Dermis microvascular lymphatic vessel endothelial cell (primary cell): ENCODE data around the gene FNDC1. TPM values are rescaled to one million over a fixed set of nuclear protein-coding genes. Genes with fewer than 3 reads are reported as not detected.
"Not testable (repeated sequence)": the region's sequence is repeated elsewhere in the genome, so short reads cannot be mapped to it uniquely, and the experiment has no call there.

Source experiments
- DNase-seq, 2 donors: peaks; one replicate each; pipeline versions ENCODE4 v3.0.0 to v3.0.0-alpha.2; 2010; ENCODE audit warnings: low read depth in 2 of 2
- total RNA-seq: library from RNA; depleted of rRNA; stranded (reverse); fragments of >200 nt; gene quantifications from 2 replicates; pipeline ENCODE4 v1.2.1, GENCODE V29; 2014

FNDC1 gene
- total RNA-seq, 1 donor from 2014 or later = not detected

- DNase-seq = no peak
Measured at GRCh38 chr6:159255434-159255951, 86.3 kb downstream of the FNDC1 start.

GRCh38 chr6:159256128-159256527 lies 86.9 kb downstream of the FNDC1 start:
- no peak for DNase-seq

- no peak for DNase-seq
Measured at GRCh38 chr6:159257846-159258245, 88.6 kb downstream of the FNDC1 start.

GRCh38 chr6:159259441-159260125 lies 90.4 kb downstream of the FNDC1 start:
- no peak for DNase-seq

- no peak for DNase-seq
Measured at GRCh38 chr6:159260208-159260607, 91.0 kb downstream of the FNDC1 start.

GRCh38 chr6:159261995-159262394 lies 92.8 kb downstream of the FNDC1 start:
- no peak for DNase-seq

GRCh38 chr6:159262586-159262985 lies 93.4 kb downstream of the FNDC1 start:
- DNase-seq = no peak

GRCh38 chr6:159267165-159267564 lies 98.0 kb downstream of the FNDC1 start:
- no peak for DNase-seq

- DNase-seq = no peak
Measured at GRCh38 chr6:159268511-159268910, 99.3 kb downstream of the FNDC1 start.

GRCh38 chr6:159271257-159271656 lies 102.1 kb downstream of the FNDC1 start:
- DNase-seq = no peak

- no peak for DNase-seq
Measured at GRCh38 chr6:159278626-159279025, 109.4 kb downstream of the FNDC1 start.

GRCh38 chr6:159279790-159280277 lies 110.6 kb downstream of the FNDC1 start:
- no peak for DNase-seq

- no peak for DNase-seq
Measured at GRCh38 chr6:159282421-159282820, 113.2 kb downstream of the FNDC1 start.

GRCh38 chr6:159284661-159285060 lies 115.5 kb downstream of the FNDC1 start:
- DNase-seq = not testable (repeated sequence)

GRCh38 chr6:159298840-159299239 lies 129.6 kb downstream of the FNDC1 start:
- no peak for DNase-seq

GRCh38 chr6:159299566-159299965 lies 130.4 kb downstream of the FNDC1 start:
- DNase-seq = no peak

GRCh38 chr6:159301277-159301676 lies 132.1 kb downstream of the FNDC1 start:
- no peak for DNase-seq

- DNase-seq = no peak
Measured at GRCh38 chr6:159301810-159302593, 132.8 kb downstream of the FNDC1 start.

- no peak for DNase-seq
Measured at GRCh38 chr6:159302594-159302992, 133.4 kb downstream of the FNDC1 start.

- DNase-seq = no peak
Measured at GRCh38 chr6:159303159-159303558, 134.0 kb downstream of the FNDC1 start.

- no peak for DNase-seq
Measured at GRCh38 chr6:159303784-159304183, 134.6 kb downstream of the FNDC1 start.

- DNase-seq = no peak
Measured at GRCh38 chr6:159304641-159305040, 135.4 kb downstream of the FNDC1 start.

GRCh38 chr6:159305159-159305558 lies 136.0 kb downstream of the FNDC1 start:
- no peak for DNase-seq
